B cell (primary cell): ENCODE results near the gene ZSCAN10. TPM values are rescaled to one million over a fixed set of nuclear protein-coding genes. Genes with fewer than 3 reads are reported as not detected.
A peak's percentile ranks its signal among the peaks of the same experiment; 100 is the strongest.

Source experiments
- ATAC-seq: fragments of 200-7000 bp; cut with Tn5 transposase; one replicate; pipeline ENCODE4 v1.10.0; 2021; ENCODE audit warnings: low read depth, mild to moderate bottlenecking, moderate number of reproducible peaks, moderate library complexity
- CTCF ChIA-PET: fragments of 350-600 bp; sonication (Branson Sonifier 250); formaldehyde crosslinking; loops from one replicate; lab custom pipeline; 2021; ENCODE audit warnings: antibody characterized with exemption, inconsistent platforms; lab: Charles Lee
- POLR2A ChIA-PET: fragments of 350-600 bp; sonication (Branson Sonifier 250); formaldehyde crosslinking; loops from one replicate; lab custom pipeline; 2021; ENCODE audit warnings: antibody characterized with exemption; lab: Charles Lee
- DNase-seq: peaks from one replicate; pipeline ENCODE4 v3.0.0; 2013
- H2AFZ ChIP-seq: 2 replicates; pipeline ENCODE4 v1.6.1; 2012; ENCODE audit warnings: mild to moderate bottlenecking, low read depth, low read length; ENCODE audit not compliant: insufficient read depth, poor library complexity, severe bottlenecking
- H3K27ac ChIP-seq, 2 donors: 1 replicate in 1 of 2; 2 replicates in 1 of 2; pipeline ENCODE4 v1.5.1; 2012 to 2013; ENCODE audit warnings: low read length in 2 of 2, mild to moderate bottlenecking in 2 of 2, moderate library complexity in 1 of 2
- H3K27me3 ChIP-seq, 4 experiments: fragments of 200-600 bp in 1 of 4; sonication (generic) in 1 of 4; replicated peaks in 1 of 4; 1 replicate in 2 of 4; 2 replicates in 2 of 4; pipeline versions ENCODE4 v1.6.1 to v1.7.0; 2013 to 2016; ENCODE audit warnings: low read length in 3 of 4, mild to moderate bottlenecking in 2 of 4, mixed read lengths in 1 of 4, moderate library complexity in 1 of 4; ENCODE audit not compliant: insufficient read depth in 4 of 4, control insufficient read depth in 3 of 4; ENCODE audit errors: control extremely low read depth in 1 of 4
- H3K36me3 ChIP-seq, 2 experiments: replicated peaks in 1 of 2; 1 replicate in 1 of 2; 2 replicates in 1 of 2; pipeline versions ENCODE4 v1.6.1 to v1.7.1; 2013; ENCODE audit warnings: low read length in 1 of 2; ENCODE audit not compliant: insufficient read depth in 2 of 2, control insufficient read depth in 1 of 2; ENCODE audit errors: control extremely low read depth in 1 of 2, extremely low read depth in 1 of 2
- H3K4me1 ChIP-seq, 2 donors: fragments of 200-600 bp in 1 of 2; sonication (generic) in 1 of 2; 1 replicate in 1 of 2; 2 replicates in 1 of 2; pipeline versions ENCODE4 v1.5.1 to v1.6.1; 2013 to 2017; ENCODE audit warnings: low read length in 2 of 2; ENCODE audit not compliant: control insufficient read depth in 2 of 2, insufficient read depth in 2 of 2
- H3K4me2 ChIP-seq: replicated peaks from 2 replicates; pipeline ENCODE3; 2012; ENCODE audit warnings: mild to moderate bottlenecking, low read depth, low read length; ENCODE audit not compliant: poor library complexity, severe bottlenecking
- H3K4me3 ChIP-seq, 5 experiments: fragments of 200-600 bp in 1 of 5; sonication (generic) in 1 of 5; 1 replicate in 3 of 5; 2 replicates in 2 of 5; pipeline versions ENCODE4 v1.5.1 to v1.7.0; 2011 to 2016; ENCODE audit warnings: low read length in 4 of 5, mild to moderate bottlenecking in 4 of 5, low read depth in 2 of 5, control low read depth in 1 of 5, moderate library complexity in 1 of 5; ENCODE audit not compliant: insufficient read depth in 1 of 5; ENCODE audit errors: control extremely low read depth in 1 of 5, extremely low read depth in 1 of 5
- H3K79me2 ChIP-seq: fragments of 200-600 bp; sonication (generic); one replicate; pipeline ENCODE4 v1.6.0; 2016; ENCODE audit warnings: low read length; ENCODE audit not compliant: control insufficient read depth, insufficient read depth
- H3K9ac ChIP-seq: fragments of 200-600 bp; sonication (generic); 2 replicates; pipeline ENCODE4 v1.6.1; 2017; ENCODE audit warnings: mild to moderate bottlenecking, low read length, moderate library complexity
- H3K9me3 ChIP-seq, 3 donors: one replicate each; pipeline versions ENCODE4 v1.6.1 to v1.7.1; 2013; ENCODE audit warnings: low read length in 2 of 3; ENCODE audit not compliant: control insufficient read depth in 2 of 3, insufficient read depth in 1 of 3; ENCODE audit errors: control extremely low read depth in 1 of 3
- H4K20me1 ChIP-seq: 2 replicates; pipeline ENCODE4 v1.6.0; 2012; ENCODE audit warnings: mild to moderate bottlenecking, low read length; ENCODE audit not compliant: insufficient read depth, control insufficient read depth, poor library complexity, severe bottlenecking
- H3K27ac Mint-ChIP-seq: one replicate; pipeline ENCODE4 v1.8.0; 2021; ENCODE audit warnings: mixed read lengths
- H3K27me3 Mint-ChIP-seq: one replicate; pipeline ENCODE4 v1.8.0; 2021; ENCODE audit warnings: mixed read lengths
- H3K4me1 Mint-ChIP-seq: one replicate; pipeline ENCODE4 v1.8.0; 2021; ENCODE audit warnings: mixed read lengths
- H3K4me3 Mint-ChIP-seq: one replicate; pipeline ENCODE4 v1.8.0; 2021; ENCODE audit warnings: mixed read lengths
- H3K9me3 Mint-ChIP-seq: one replicate; pipeline ENCODE4 v1.8.0; 2022; ENCODE audit warnings: mixed read lengths; ENCODE audit not compliant: insufficient read depth
- EZH2 ChIP-seq: IDR thresholded peaks from 2 replicates; pipeline ENCODE4 v1.6.1; 2012; ENCODE audit warnings: borderline replicate concordance, low read depth, mild to moderate bottlenecking, moderate library complexity, low read length; ENCODE audit not compliant: insufficient read depth, poor library complexity, severe bottlenecking
- WGBS: methylation state at CpG from one replicate; pipeline ENCODE4 v1.1.5; 2013; ENCODE audit warnings: missing lambda C conversion rate; ENCODE audit not compliant: insufficient coverage; 5-methylcytosine and 5-hydroxymethylcytosine counted together
- intact Hi-C: fragments of 100-400 bp; cut with micrococcal nuclease; formaldehyde crosslinking; loops from one replicate; pipeline ENCODE4 v1.10.0; 2022
- polyA plus RNA-seq: library from polyadenylated mRNA; depleted of rRNA; stranded (reverse); fragments of >200 nt; gene quantifications from 2 replicates; pipeline ENCODE4 v1.2.3, GENCODE V29; 2012
- total RNA-seq, 2 donors: library from RNA; stranded (reverse); fragments of 120-200 nt in 1 of 2; gene quantifications; 1 replicate in 1 of 2; 2 replicates in 1 of 2; pipeline versions ENCODE4 v1.2.3 to v1.2.4, GENCODE V29; 2013 to 2022
- TF ChIP-seq, protein P1 (sequence below): fragments of 200-600 bp; IDR thresholded peaks from one replicate; pipeline ENCODE4 v1.8.0; 2022; ENCODE audit warnings: antibody characterized with exemption, mild to moderate bottlenecking

The ZSCAN10 gene
- total and polyA plus RNA-seq, 2 donors (not counting 1 experiment from before 2014, with no cell fraction given), result not detected

DNA sequence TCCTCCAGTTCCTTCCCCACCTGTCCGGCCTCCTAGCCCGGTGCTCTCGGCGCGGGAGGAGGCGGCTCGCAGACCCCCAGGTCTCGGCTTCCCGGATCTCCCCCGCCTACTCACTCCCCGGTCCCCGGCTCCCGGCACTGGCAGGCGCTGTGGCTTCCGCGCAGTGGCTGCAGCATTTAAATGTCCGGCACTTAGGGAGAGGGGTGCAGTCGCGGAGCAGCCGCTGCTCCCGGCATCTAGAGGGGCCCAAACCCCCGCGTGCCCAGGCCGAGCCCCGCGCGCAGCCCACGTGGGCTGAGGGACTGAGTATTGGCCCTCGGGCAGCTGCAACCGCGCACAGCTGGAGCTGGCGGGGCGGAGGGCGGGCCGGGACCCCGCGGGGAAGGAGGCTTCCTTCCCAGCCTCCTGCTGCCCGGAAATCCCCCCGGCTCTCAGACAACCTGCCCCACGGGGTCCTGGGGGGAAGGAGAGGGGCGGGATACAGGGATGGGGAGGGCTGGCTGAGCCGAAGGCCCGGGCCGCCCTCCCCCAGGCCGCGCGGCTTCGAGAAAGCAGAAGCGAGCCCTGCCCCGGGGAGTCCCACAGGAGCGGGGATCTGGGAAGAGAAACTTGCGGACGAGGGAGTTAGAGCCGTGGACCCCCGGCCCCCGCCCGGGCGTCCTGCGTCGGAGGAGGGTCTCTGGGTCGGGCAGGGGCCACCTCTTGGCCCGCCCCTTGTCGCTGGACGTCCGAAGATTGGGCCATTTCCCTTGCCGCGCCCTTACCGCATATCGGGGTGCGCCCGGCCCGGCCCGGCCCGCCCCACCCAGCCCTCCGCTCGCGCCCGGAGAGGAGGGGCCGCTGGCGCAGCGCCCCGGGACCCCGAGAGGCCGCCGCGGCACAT, 53.1 kb downstream of the ZSCAN10 start, which contains the start of gene MMP25:
TSS of gene MMP25 (plus strand) at position 804 of the 883 bp plus-strand sequence. CDS start 357 bp downstream, outside the sequence.
- ATAC-seq (peak; percentile 83), DNase-seq (peak; percentile 78)
- intact Hi-C loops, result loop anchor here (5.0 kb wide), 1 partner anchor 126 kb away; no protein-coding TSS in a partner anchor
- Histone ChIP-seq H3K27me3 (peaks cover 0 to 68% (median 34%) of the 10 kb centered on the region in 4 experiments), H3K9me3 (peaks cover 0 to 23% (median 0%) of the 10 kb centered on the region in 3 donors), H3K4me3 (peak within 1 kb of the TSS in 4 of 5 experiments; percentile 45 to 72 (median 56)), H2AFZ (peak within 1 kb of the TSS; percentile 58), H3K4me1 (peaks cover 21% of the 10 kb centered on the region in 2 donors), H3K9ac (peak within 1 kb of the TSS; percentile 67), H3K4me2 (peak within 1 kb of the TSS; percentile 100), H3K36me3 (no peaks in the 10 kb centered on the region), H3K79me2 (no peaks in the 10 kb centered on the region), H3K27ac (no peak within 1 kb of the TSS), H4K20me1 (no peaks in the 10 kb centered on the region)
- Mint-ChIP-seq H3K27me3 (peaks cover 30% of the 10 kb centered on the region), H3K9me3 (no peaks in the 10 kb centered on the region), H3K27ac (no peak within 1 kb of the TSS), H3K4me1 (peaks cover 11% of the 10 kb centered on the region), H3K4me3 (peak within 1 kb of the TSS; percentile 81)
- ChIA-PET POLR2A (interaction anchor here (1.0 kb wide), 2 partner anchors 14 to 18 kb away, joined by 3 to 4 read pairs; no protein-coding TSS in a partner anchor), CTCF (interaction anchor here (5.3 kb wide), 1 partner anchor 13 kb away, joined by 35 read pairs; no protein-coding TSS in a partner anchor)
- no peak for TF ChIP-seq EZH2
- TF ChIP-seq, protein P1, sequence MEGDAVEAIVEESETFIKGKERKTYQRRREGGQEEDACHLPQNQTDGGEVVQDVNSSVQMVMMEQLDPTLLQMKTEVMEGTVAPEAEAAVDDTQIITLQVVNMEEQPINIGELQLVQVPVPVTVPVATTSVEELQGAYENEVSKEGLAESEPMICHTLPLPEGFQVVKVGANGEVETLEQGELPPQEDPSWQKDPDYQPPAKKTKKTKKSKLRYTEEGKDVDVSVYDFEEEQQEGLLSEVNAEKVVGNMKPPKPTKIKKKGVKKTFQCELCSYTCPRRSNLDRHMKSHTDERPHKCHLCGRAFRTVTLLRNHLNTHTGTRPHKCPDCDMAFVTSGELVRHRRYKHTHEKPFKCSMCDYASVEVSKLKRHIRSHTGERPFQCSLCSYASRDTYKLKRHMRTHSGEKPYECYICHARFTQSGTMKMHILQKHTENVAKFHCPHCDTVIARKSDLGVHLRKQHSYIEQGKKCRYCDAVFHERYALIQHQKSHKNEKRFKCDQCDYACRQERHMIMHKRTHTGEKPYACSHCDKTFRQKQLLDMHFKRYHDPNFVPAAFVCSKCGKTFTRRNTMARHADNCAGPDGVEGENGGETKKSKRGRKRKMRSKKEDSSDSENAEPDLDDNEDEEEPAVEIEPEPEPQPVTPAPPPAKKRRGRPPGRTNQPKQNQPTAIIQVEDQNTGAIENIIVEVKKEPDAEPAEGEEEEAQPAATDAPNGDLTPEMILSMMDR, result no peak
- WGBS, result under 1% methylated on average over 86 of the region's 86 CpGs
